GM12891 (cell line): ENCODE measurements around the gene MBD4.

Source experiments
- DNase-seq: peaks from one replicate; pipeline ENCODE4 v3.0.0; 2011; ENCODE audit warnings: low spot score; ENCODE audit not compliant: insufficient read length
- FAIRE-seq: peaks from 2 replicates; lab custom pipeline; 2011; peaks lifted over from hg19 to GRCh38; lab: Jason Lieb, UNC
- PAX5 ChIP-seq: IDR thresholded peaks from 2 replicates; pipeline ENCODE4 v1.6.1; 2011; ENCODE audit warnings: low read length, moderate library complexity, mild to moderate bottlenecking; ENCODE audit not compliant: insufficient read depth, severe bottlenecking
- POLR2A ChIP-seq: IDR thresholded peaks from 2 replicates; pipeline ENCODE4 v1.6.1; 2011; ENCODE audit warnings: low read depth, low read length, control low read depth
- POLR2AphosphoS5 ChIP-seq: IDR thresholded peaks from 2 replicates; pipeline ENCODE4 v1.6.1; 2011; ENCODE audit warnings: low read depth, low read length, control low read depth
- POU2F2 ChIP-seq: IDR thresholded peaks from 2 replicates; pipeline ENCODE4 v1.6.1; 2011; ENCODE audit warnings: low read depth, mild to moderate bottlenecking, control low read depth, low read length, moderate library complexity
- SPI1 ChIP-seq: IDR thresholded peaks from 2 replicates; pipeline ENCODE4 v1.6.1; 2011; ENCODE audit warnings: low read depth, low read length, control low read depth
- TAF1 ChIP-seq: IDR thresholded peaks from 2 replicates; pipeline ENCODE4 v1.6.1; 2011; ENCODE audit warnings: low read depth, low read length, control low read depth

The MBD4 gene

GRCh38 chr3:129442947-129443346 lies 3.2 kb upstream of the MBD4 start:
- DNase-seq (no peak), FAIRE-seq (no peak)
- TF ChIP-seq SPI1: no peak
- no peak for TF ChIP-seq PAX5
- no peak for TF ChIP-seq POLR2AphosphoS5
- no peak for TF ChIP-seq TAF1
- TF ChIP-seq POLR2A: no peak
- TF ChIP-seq POU2F2: no peak

GRCh38 chr3:129442486-129442885 lies 2.7 kb upstream of the MBD4 start:
- DNase-seq: no peak
- TF ChIP-seq TAF1 (no peak), POU2F2 (no peak), PAX5 (no peak), POLR2A (no peak), POLR2AphosphoS5 (no peak), SPI1 (no peak)
- FAIRE-seq: no peak

- FAIRE-seq (no peak), DNase-seq (no peak)
- TF ChIP-seq POU2F2 (no peak), POLR2A (no peak), SPI1 (no peak), POLR2AphosphoS5 (no peak), PAX5 (no peak), TAF1 (no peak)
Measured at GRCh38 chr3:129441782-129442181, 2.0 kb upstream of the MBD4 start.

- DNase-seq (no peak), FAIRE-seq (peak; percentile 59)
- TF ChIP-seq SPI1 (no peak), TAF1 (no peak), POLR2AphosphoS5 (no peak), PAX5 (no peak), POU2F2 (no peak), POLR2A (no peak)
Measured at GRCh38 chr3:129441215-129441614, 1.5 kb upstream of the MBD4 start.

- no peak for TF ChIP-seq POU2F2
- no peak for TF ChIP-seq TAF1
- no peak for TF ChIP-seq POLR2AphosphoS5
- no peak for TF ChIP-seq PAX5
- TF ChIP-seq SPI1: no peak
- TF ChIP-seq POLR2A: no peak; the same call in 1 of the 2 replicates
- DNase-seq (peak; percentile 33), FAIRE-seq (no peak)
Measured at GRCh38 chr3:129440618-129441190, 956 bp upstream of the MBD4 start.

- FAIRE-seq: no peak
- TF ChIP-seq POU2F2: no peak
- peak; percentile 65 for TF ChIP-seq SPI1
- DNase-seq: peak; percentile 38
Measured at GRCh38 chr3:129439226-129439816, 427 bp downstream of the MBD4 start.

GRCh38 chr3:129435367-129435766 lies 4.4 kb downstream of the MBD4 start:
- DNase-seq (no peak), FAIRE-seq (no peak)
- TF ChIP-seq PAX5: no peak
- no peak for TF ChIP-seq TAF1
- no peak for TF ChIP-seq POU2F2
- TF ChIP-seq POLR2A: no peak

- DNase-seq (no peak), FAIRE-seq (no peak)
Measured at GRCh38 chr3:129434140-129434539, 5.6 kb downstream of the MBD4 start.

GRCh38 chr3:129433565-129433964 lies 6.2 kb downstream of the MBD4 start:
- TF ChIP-seq PAX5: no peak
- TF ChIP-seq TAF1: no peak
- TF ChIP-seq SPI1: no peak
- TF ChIP-seq POLR2A: no peak
- TF ChIP-seq POLR2AphosphoS5: no peak
- TF ChIP-seq POU2F2: no peak
- DNase-seq (no peak), FAIRE-seq (no peak)

More at GRCh38 chr3:129434140-129434539, 5.6 kb downstream of the MBD4 start:
- TF ChIP-seq TAF1 (no peak), POLR2A (no peak), POU2F2 (no peak), PAX5 (no peak), SPI1 (no peak), POLR2AphosphoS5 (no peak)
